Ecto neural progenitor cell (in vitro differentiated cells): ENCODE data around the gene VPS13D.
"Not testable (repeated sequence)": the region's sequence is repeated elsewhere in the genome, so short reads cannot be mapped to it uniquely, and the experiment has no call there.

ENCODE experiments used
- DNase-seq: peaks from one replicate; pipeline ENCODE4 v3.0.0-alpha.2; 2018; ENCODE audit warnings: low spot score

VPS13D gene

GRCh38 chr1:12294076-12294475 lies 64.2 kb downstream of the VPS13D start:
- no peak for DNase-seq

GRCh38 chr1:12296016-12296415 lies 66.2 kb downstream of the VPS13D start:
- DNase-seq = no peak

- DNase-seq = no peak
Observed at GRCh38 chr1:12296623-12297022, 66.8 kb downstream of the VPS13D start.

GRCh38 chr1:12300706-12301105 lies 70.9 kb downstream of the VPS13D start:
- no peak for DNase-seq

- DNase-seq = no peak
Observed at GRCh38 chr1:12301518-12302237, 71.8 kb downstream of the VPS13D start.

- no peak for DNase-seq
Observed at GRCh38 chr1:12302798-12303447, 73.1 kb downstream of the VPS13D start.

- DNase-seq = no peak
Observed at GRCh38 chr1:12305377-12305776, 75.5 kb downstream of the VPS13D start.

GRCh38 chr1:12309783-12310742 lies 80.2 kb downstream of the VPS13D start:
- DNase-seq = no peak

- DNase-seq = no peak
Observed at GRCh38 chr1:12314333-12314903, 84.6 kb downstream of the VPS13D start.

GRCh38 chr1:12315146-12315545 lies 85.3 kb downstream of the VPS13D start:
- DNase-seq = no peak

- DNase-seq = no peak
Observed at GRCh38 chr1:12316331-12316730, 86.5 kb downstream of the VPS13D start.

- no peak for DNase-seq
Observed at GRCh38 chr1:12320486-12320885, 90.7 kb downstream of the VPS13D start.

- no peak for DNase-seq
Observed at GRCh38 chr1:12324423-12324822, 94.6 kb downstream of the VPS13D start.

GRCh38 chr1:12324973-12325372 lies 95.1 kb downstream of the VPS13D start:
- not testable (repeated sequence) for DNase-seq

GRCh38 chr1:12326986-12327385 lies 97.2 kb downstream of the VPS13D start:
- no peak for DNase-seq

- DNase-seq = no peak
Observed at GRCh38 chr1:12327566-12327965, 97.7 kb downstream of the VPS13D start.

- DNase-seq = no peak
Observed at GRCh38 chr1:12333036-12333785, 103.4 kb downstream of the VPS13D start.

GRCh38 chr1:12335815-12336214 lies 106.0 kb downstream of the VPS13D start:
- DNase-seq = no peak

GRCh38 chr1:12336413-12336812 lies 106.6 kb downstream of the VPS13D start:
- no peak for DNase-seq

- DNase-seq = no peak
Observed at GRCh38 chr1:12338017-12338416, 108.2 kb downstream of the VPS13D start.

GRCh38 chr1:12338823-12339222 lies 109.0 kb downstream of the VPS13D start:
- no peak for DNase-seq

- no peak for DNase-seq
Observed at GRCh38 chr1:12339396-12339795, 109.6 kb downstream of the VPS13D start.
